Measurements from ENCODE around the gene DNM3. TPM values are rescaled to one million over a fixed set of nuclear protein-coding genes. Genes with fewer than 3 reads are reported as not detected.

DNM3 gene
- total and polyA plus RNA-seq, 2 donors (not counting 1 experiment from before 2014, with no cell fraction given) = 1.0 to 1.3 TPM

- intact Hi-C loops (cut with micrococcal nuclease) = loop anchor here (5.0 to 10.0 kb wide), 3 partner anchors 45 to 162 kb away; no protein-coding TSS in a partner anchor
- peaks cover 39% of the 10 kb centered on the region for H3K4me1 Mint-ChIP-seq
- Histone ChIP-seq H3K79me2 (ENCODE audit: control insufficient read depth, insufficient read depth, low read length) (no peaks in the 10 kb centered on the region), H2AFZ (ENCODE audit: insufficient read depth, low read depth, low read length, poor library complexity, severe bottlenecking) (peak overlapping the region; percentile 66), H4K20me1 (ENCODE audit: control insufficient read depth, insufficient read depth, low read length, poor library complexity, severe bottlenecking) (no peaks in the 10 kb centered on the region), H3K27ac (ENCODE audit: low read length in 2 of 2) (peak overlapping the region; percentile 77 to 93), H3K9ac (ENCODE audit: low read length) (no peak overlapping the region), H3K4me1 (ENCODE audit: control insufficient read depth in 2 of 2, insufficient read depth in 2 of 2, low read length in 2 of 2) (peaks cover 44 to 48% of the 10 kb centered on the region in 2 donors), H3K4me3 (ENCODE audit: control extremely low read depth in 1 of 5, extremely low read depth in 1 of 5, insufficient read depth in 1 of 5, low read depth in 2 of 5, low read length in 4 of 5) (no peak overlapping the region), H3K9me3 (ENCODE audit: control extremely low read depth in 1 of 3, control insufficient read depth in 2 of 3, insufficient read depth in 1 of 3, low read length in 2 of 3) (no peaks in the 10 kb centered on the region), H3K27me3 (replicated peaks in 1 of 4; ENCODE audit: control extremely low read depth in 1 of 4, control insufficient read depth in 3 of 4, insufficient read depth in 4 of 4, low read length in 3 of 4) (no peaks in the 10 kb centered on the region), H3K4me2 (replicated peaks; ENCODE audit: low read depth, low read length, poor library complexity, severe bottlenecking) (no peak overlapping the region), H3K36me3 (replicated peaks in 1 of 2; ENCODE audit: control extremely low read depth in 1 of 2, control insufficient read depth in 1 of 2, extremely low read depth in 1 of 2, insufficient read depth in 2 of 2, low read length in 1 of 2) (no peaks in the 10 kb centered on the region)
- peak overlapping the region; percentile 16 for H3K27ac Mint-ChIP-seq
- CTCF ChIA-PET = interaction anchor here (1.4 to 3.6 kb wide), 4 partner anchors 28 to 219 kb away, joined by 3 to 28 read pairs (median 4); no protein-coding TSS in a partner anchor
- DNase-seq (no peak), ATAC-seq (ENCODE audit: low read depth) (no peak)
- no peaks in the 10 kb centered on the region for H3K27me3 Mint-ChIP-seq
- H3K9me3 Mint-ChIP-seq (ENCODE audit: insufficient read depth) = no peaks in the 10 kb centered on the region
- WGBS (ENCODE audit: insufficient coverage) = no CpG with 5 or more reads among the region's 3 CpGs
- H3K4me3 Mint-ChIP-seq = no peak overlapping the region
- POLR2A ChIA-PET = no interaction called here
- TF ChIP-seq EZH2 (IDR thresholded peaks at IDR 0.05; ENCODE audit: borderline replicate concordance, insufficient read depth, low read depth, low read length, poor library complexity, severe bottlenecking) = no peak
- no peak for TF ChIP-seq CTCF (IDR thresholded peaks at IDR 0.05)
Observed at GRCh38 chr1:172179918-172180317, 338.6 kb downstream of the DNM3 start.

- Histone ChIP-seq H3K4me1 (ENCODE audit: control insufficient read depth in 2 of 2, insufficient read depth in 2 of 2, low read length in 2 of 2) (peaks cover 52 to 56% of the 10 kb centered on the region in 2 donors), H3K79me2 (ENCODE audit: control insufficient read depth, insufficient read depth, low read length) (no peaks in the 10 kb centered on the region), H3K4me2 (replicated peaks; ENCODE audit: low read depth, low read length, poor library complexity, severe bottlenecking) (peak overlapping the region; percentile 72), H4K20me1 (ENCODE audit: control insufficient read depth, insufficient read depth, low read length, poor library complexity, severe bottlenecking) (no peaks in the 10 kb centered on the region), H3K4me3 (ENCODE audit: control extremely low read depth in 1 of 5, extremely low read depth in 1 of 5, insufficient read depth in 1 of 5, low read depth in 2 of 5, low read length in 4 of 5) (peak overlapping the region in 3 of 5 experiments; percentile 32 to 50 (median 38)), H3K36me3 (replicated peaks in 1 of 2; ENCODE audit: control extremely low read depth in 1 of 2, control insufficient read depth in 1 of 2, extremely low read depth in 1 of 2, insufficient read depth in 2 of 2, low read length in 1 of 2) (no peaks in the 10 kb centered on the region), H3K27me3 (replicated peaks in 1 of 4; ENCODE audit: control extremely low read depth in 1 of 4, control insufficient read depth in 3 of 4, insufficient read depth in 4 of 4, low read length in 3 of 4) (no peaks in the 10 kb centered on the region), H3K9me3 (ENCODE audit: control extremely low read depth in 1 of 3, control insufficient read depth in 2 of 3, insufficient read depth in 1 of 3, low read length in 2 of 3) (no peaks in the 10 kb centered on the region), H3K9ac (ENCODE audit: low read length) (peak overlapping the region; percentile 55), H3K27ac (ENCODE audit: low read length in 2 of 2) (peak overlapping the region; percentile 77 to 93), H2AFZ (ENCODE audit: insufficient read depth, low read depth, low read length, poor library complexity, severe bottlenecking) (peak overlapping the region; percentile 66)
- CTCF ChIA-PET = interaction anchor here (0.8 to 3.6 kb wide), 7 partner anchors 32 to 218 kb away, joined by 3 to 28 read pairs (median 4); no protein-coding TSS in a partner anchor
- POLR2A ChIA-PET = interaction anchor here (0.6 to 0.9 kb wide), 2 partner anchors 178 to 214 kb away, joined by 3 read pairs; no protein-coding TSS in a partner anchor
- ATAC-seq (ENCODE audit: low read depth) (peak; percentile 74), DNase-seq (peak; percentile 72)
- Mint-ChIP-seq H3K9me3 (ENCODE audit: insufficient read depth) (no peaks in the 10 kb centered on the region), H3K27me3 (no peaks in the 10 kb centered on the region), H3K4me1 (peaks cover 46% of the 10 kb centered on the region), H3K27ac (peak overlapping the region; percentile 97), H3K4me3 (peak overlapping the region; percentile 86)
- 4% methylated on average over 3 of the region's 4 CpGs for whole genome bisulfite sequencing (ENCODE audit: insufficient coverage)
- intact Hi-C loops (cut with micrococcal nuclease) = loop anchor here (1.0 to 10.0 kb wide), 6 partner anchors 46 to 352 kb away; no protein-coding TSS in a partner anchor
- TF ChIP-seq CTCF (IDR thresholded peaks at IDR 0.05) (no peak), EZH2 (IDR thresholded peaks at IDR 0.05; ENCODE audit: borderline replicate concordance, insufficient read depth, low read depth, low read length, poor library complexity, severe bottlenecking) (no peak)
Observed at GRCh38 chr1:172180501-172181285, 339.4 kb downstream of the DNM3 start.
